SKM-1 treated with dmso at 0.1 percent for 144 hours (cell line): Measurements from ENCODE around the gene CD300LG.
A peak's percentile ranks its signal among the peaks of the same experiment; 100 is the strongest.
"Not testable (repeated sequence)": the region's sequence is repeated elsewhere in the genome, so short reads cannot be mapped to it uniquely, and the experiment has no call there.

ENCODE experiments used
- DNase-seq: peaks from one replicate; lab custom pipeline; 2025; ENCODE audit not compliant: unreplicated experiment; lab: John Stamatoyannopoulos, UW

CD300LG gene

GRCh38 chr17:43877451-43878155, 30.6 kb downstream of the CD300LG start:
- DNase-seq = no peak

GRCh38 chr17:43878260-43879175, 31.5 kb downstream of the CD300LG start:
- peak; percentile 51 for DNase-seq

DNA sequence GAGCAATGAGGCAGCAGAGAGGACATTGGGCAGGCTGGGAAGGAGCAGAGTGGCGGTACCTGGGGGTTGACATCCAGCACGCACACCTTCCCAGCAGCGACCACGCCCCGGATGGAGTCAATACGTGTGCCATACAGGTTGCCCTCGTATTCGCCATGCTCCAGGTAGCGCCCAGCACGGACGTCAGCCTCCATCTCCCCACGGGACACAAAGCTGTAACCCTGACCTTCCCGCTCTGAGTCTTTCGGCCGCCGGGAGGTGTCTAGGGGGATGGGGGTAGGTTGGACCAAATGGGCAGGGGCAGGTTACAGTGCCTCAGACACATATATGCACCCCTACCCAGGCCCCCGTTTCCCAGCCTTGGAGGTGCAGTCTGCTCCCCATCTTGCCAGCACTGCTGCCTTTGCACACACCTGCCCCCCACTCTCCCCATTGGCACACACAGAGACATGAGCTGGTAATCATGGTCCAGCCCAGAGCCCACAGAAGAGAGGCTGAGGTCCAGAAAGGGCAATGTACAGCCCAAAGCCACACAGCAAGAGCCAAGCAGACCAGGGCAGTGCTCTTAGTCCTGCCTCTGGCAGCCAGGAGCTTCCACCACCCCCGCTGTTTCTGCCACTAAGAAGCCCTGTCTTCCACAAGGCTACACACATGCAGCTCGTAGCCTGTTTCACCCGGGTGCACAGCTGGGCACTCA, 32.9 kb downstream of the CD300LG start:
- DNase-seq = no peak

DNA sequence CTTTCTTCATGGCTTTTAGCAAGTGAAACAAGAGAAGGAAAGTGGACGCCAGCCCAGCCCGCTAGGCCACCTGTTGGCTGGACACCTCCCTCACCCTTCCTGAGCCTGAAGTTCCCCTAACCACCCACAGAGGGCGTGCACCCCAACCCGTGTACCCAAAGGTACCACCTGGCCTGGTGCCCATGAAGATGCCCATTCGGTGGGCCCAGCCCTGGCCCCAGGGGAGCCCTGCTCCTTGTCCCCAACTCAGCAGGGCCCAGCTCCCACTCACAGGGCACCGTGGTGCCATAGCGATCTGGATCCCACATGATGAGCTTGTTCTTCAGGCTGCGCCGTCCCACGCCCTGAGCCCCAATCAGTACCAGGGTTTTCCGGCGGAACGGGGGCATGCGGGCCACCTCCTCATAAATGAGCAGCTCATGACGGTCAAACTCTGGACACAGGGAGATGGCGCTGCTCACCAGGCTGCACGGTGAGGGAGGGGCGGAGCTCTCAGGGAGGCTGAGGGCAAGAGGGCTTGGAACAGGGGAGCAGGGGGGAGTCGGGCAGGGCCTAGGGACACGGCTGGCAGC, 33.5 kb downstream of the CD300LG start:
- peak; percentile 29 for DNase-seq

DNA sequence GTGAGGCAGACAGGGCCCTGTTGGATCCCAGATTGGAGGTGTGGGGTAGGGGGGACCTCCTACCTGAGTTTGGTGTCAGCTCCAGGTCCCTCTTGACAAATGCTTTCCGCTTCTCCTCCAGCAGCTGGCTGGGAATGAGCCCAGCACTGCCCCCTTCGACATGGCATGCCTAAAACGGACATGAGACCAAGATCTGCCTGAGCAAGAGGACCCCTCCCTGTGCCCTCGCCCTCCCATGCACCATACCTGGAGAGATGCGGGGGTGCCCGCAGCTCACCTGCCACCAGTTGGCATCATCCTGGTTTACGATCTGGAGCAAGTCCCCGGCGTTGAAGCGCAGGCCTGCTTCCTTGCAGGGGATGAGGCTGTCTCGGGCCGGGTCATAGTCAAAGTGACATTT, 34.2 kb downstream of the CD300LG start:
- no peak for DNase-seq

DNA sequence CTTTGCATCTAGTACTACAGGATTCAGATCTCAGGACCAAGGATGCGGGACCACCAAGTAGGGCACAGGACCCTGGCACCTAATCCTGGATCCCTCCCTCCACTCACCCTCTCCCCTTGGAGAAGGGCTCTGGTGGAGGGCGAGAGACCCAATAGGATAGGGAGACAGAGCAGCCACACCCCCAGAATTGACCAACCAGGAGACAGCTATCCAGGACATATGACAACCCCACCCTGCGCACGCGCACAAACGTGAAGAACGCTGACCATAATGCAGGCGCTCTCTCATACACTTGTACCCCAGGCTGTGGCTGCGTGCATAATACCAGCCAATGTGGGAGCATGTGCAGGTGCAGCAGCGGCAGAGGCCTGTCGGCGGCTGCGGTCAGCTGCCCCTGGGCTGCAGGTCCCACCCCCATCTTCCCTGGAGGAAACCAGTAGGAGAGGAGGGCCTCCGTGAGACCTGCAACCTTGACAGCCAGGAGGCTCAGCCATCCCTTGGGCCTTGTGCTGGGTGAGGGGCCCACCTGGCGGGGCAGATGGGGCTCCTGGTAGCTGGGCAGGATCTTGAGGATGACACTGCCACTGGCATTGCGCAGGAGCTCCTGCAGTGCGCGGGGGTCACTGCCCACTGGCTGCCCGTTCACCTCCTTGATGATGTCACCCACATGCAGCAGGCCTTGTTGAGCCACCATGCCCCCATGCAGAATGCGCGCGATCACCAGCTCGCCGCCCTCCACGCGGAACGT, 35.0 kb downstream of the CD300LG start:
- DNase-seq = no peak

- no peak for DNase-seq
These were observed 35.9 kb downstream of the CD300LG start for GRCh38 chr17:43882761-43883415.

DNA sequence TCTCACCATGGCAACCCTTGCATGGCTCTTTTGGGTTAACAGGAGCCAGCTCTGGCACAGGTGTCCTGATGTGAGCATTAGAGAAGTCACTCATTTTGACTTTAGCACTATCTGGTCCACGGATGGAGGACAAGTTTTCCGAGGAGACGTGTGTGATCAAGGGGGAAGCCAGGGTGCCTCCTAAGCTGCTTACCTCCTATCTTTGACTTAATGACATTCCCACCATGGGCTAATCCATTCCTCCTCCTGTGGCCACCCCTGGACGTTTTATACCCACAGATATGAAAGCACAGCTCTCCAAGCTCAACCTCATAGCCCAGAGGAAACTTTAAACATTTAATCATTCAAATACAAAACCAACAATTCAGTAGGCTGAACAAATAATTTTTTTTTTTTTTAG, 41.6 kb downstream of the CD300LG start:
- no peak for DNase-seq

GRCh38 chr17:43890240-43890639, 43.3 kb downstream of the CD300LG start:
- DNase-seq = no peak

DNA sequence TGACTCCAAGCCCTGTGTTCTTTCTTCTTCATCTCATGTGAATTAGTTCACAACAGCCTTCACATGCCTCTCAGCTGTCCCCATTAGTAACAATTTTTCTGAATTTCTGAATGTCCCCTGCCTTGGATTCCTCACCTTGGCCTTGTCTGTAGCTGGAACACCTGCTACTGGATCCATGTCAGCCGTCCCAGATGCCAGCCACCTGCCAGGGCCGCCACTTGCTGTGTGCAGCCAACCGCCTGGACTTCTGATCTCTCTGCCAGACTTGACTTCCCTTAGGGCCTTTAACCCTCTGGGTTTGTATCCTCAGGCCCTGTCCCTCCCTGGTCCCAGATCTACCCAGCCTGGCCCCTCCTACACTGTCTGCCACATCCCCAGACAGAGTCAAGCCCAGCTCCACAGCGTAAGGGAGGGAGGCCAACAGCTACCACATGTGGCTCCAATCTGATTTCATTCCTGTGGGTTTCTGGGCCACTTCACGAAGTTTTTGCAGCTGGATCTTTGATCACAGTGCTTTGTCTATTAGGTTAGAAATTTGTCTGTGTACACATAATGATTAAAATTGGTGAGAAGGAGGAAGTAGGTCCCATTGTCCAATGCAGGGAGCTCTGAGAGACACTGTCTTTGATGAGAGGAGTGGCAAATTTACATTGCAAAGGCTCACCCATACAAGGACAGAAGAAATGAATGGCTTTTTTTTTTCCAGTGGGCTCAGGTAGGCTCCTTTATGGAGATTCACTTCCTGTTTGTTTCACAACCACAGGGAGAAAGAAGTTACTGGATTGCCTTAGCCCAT, 45.1 kb downstream of the CD300LG start:
- DNase-seq = no peak

GRCh38 chr17:43892647-43892952, 45.6 kb downstream of the CD300LG start:
- DNase-seq = no peak

GRCh38 chr17:43894494-43894893, 47.5 kb downstream of the CD300LG start:
- DNase-seq = not testable (repeated sequence)

DNA sequence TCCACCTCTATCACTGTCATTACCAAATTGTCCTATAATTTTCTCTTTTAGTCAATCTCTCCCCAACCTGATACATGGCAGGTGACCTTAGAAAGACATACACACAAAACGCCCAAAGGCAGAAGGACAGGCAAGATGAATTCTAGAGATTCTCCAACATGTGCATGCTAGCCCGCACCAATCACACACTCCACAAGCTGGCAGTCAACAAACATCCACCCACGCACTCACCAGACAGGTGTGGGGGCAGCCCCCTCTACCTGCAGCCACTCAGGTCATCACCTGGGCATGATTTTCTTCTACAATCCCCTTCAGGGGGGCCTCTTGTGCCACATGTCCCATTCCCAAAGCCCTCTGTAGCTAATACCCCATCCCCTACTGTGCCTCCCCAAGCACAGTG, 50.9 kb downstream of the CD300LG start:
- DNase-seq = no peak

- no peak for DNase-seq
These were observed 51.5 kb downstream of the CD300LG start for GRCh38 chr17:43898446-43898845.

- peak; percentile 85 for DNase-seq
These were observed 53.3 kb downstream of the CD300LG start for GRCh38 chr17:43900183-43900857.

GRCh38 chr17:43900858-43901754, 54.1 kb downstream of the CD300LG start:
- DNase-seq = no peak

DNA sequence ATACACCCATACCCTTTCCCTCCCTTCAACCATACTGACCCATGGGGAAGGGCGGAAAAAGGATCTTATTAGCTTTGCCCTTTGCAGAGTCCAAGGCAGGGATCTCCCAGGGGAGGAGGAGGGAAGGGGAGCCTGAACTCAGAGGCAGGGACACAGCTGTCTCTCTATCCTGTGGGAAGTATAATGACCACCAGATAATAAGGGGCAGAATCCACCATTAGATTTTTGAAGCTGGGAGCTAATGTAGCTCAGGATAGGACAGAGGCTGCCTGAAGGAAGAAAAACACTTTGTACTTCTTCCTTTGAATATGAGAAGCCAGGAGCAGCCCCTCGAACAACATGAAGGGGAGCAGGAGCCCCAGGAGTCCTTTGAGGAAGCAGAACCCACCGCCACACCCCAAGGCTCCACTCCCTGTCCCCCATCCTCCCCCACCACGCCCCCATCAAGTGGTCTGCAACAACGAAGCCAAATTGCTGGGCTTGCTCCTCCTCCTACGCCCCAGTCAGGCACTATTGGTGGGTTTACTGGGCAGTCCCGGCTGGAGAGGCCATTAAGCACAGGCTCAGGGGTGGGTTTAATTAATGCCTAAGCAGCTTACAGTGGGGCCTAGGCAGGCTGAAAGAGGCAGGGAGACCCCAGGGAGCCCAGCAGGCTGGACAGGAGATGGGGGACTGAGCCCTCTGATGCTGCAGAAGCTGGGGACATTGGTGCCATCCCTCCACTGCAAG, 55.0 kb downstream of the CD300LG start:
- no peak for DNase-seq
